ENCODE data around the gene NUDT9.
"Not testable (repeated sequence)": the region's sequence is repeated elsewhere in the genome, so short reads cannot be mapped to it uniquely, and the experiment has no call there.

The NUDT9 gene

GRCh38 chr4:87399148-87399547, 23.2 kb upstream of the NUDT9 start:
- DNase-seq (ENCODE audit: extremely low spot score), result no peak
- CTCF ChIA-PET, result interaction anchor here (0.6 kb wide), 1 partner anchor 23 kb away, joined by 3 read pairs; no protein-coding TSS in a partner anchor
- POLR2A ChIA-PET, result no interaction called here
- no peak for TF ChIP-seq SP1 (IDR thresholded peaks at IDR 0.05)

- CTCF ChIA-PET, result no interaction called here
- no peak for DNase-seq (ENCODE audit: extremely low spot score)
- POLR2A ChIA-PET, result no interaction called here
- no peak for TF ChIP-seq PKNOX1 (IDR thresholded peaks at IDR 0.05)
These were observed 22.4 kb upstream of the NUDT9 start for GRCh38 chr4:87399954-87400353.

- CTCF ChIA-PET; DNase-seq (ENCODE audit: extremely low spot score): not testable (repeated sequence)
- POLR2A ChIA-PET, result interaction anchor here (1.0 kb wide), 1 partner anchor 13 kb away, joined by 5 read pairs; the partner anchor contains the start of gene HSD17B11
These were observed 18.6 kb upstream of the NUDT9 start for GRCh38 chr4:87403732-87404131.

GRCh38 chr4:87405211-87405820, 17.1 kb upstream of the NUDT9 start:
- no peak for DNase-seq (ENCODE audit: extremely low spot score)
- CTCF ChIA-PET, result interaction anchor here (0.5 kb wide), 1 partner anchor 1002 kb away, joined by 3 read pairs; no protein-coding TSS in a partner anchor
- TF ChIP-seq TARDBP (IDR thresholded peaks at IDR 0.05) (no peak), ARNT (IDR thresholded peaks at IDR 0.05) (no peak), SP1 (IDR thresholded peaks at IDR 0.05) (no peak), HDGF (IDR thresholded peaks at IDR 0.05; ENCODE audit: borderline replicate concordance) (no peak), FOXM1 (IDR thresholded peaks at IDR 0.05; ENCODE audit: borderline replicate concordance) (no peak), CTBP1 (IDR thresholded peaks at IDR 0.05; ENCODE audit: borderline replicate concordance) (no peak), PKNOX1 (IDR thresholded peaks at IDR 0.05) (no peak), ELF4 (IDR thresholded peaks at IDR 0.05) (no peak), ZNF384 (IDR thresholded peaks at IDR 0.05) (no peak), FOXK2 (IDR thresholded peaks at IDR 0.05) (no peak)
- POLR2A ChIA-PET, result no interaction called here

- DNase-seq (ENCODE audit: extremely low spot score), result no peak
- ChIA-PET POLR2A (interaction anchor here (2.7 kb wide), 1 partner anchor 16 kb away, joined by 15 read pairs; the partner anchor contains the start of gene HSD17B11), CTCF (no interaction called here)
- no peak for TF ChIP-seq LEF1 (IDR thresholded peaks at IDR 0.05; ENCODE audit: borderline replicate concordance)
- no peak for TF ChIP-seq ZNF384 (IDR thresholded peaks at IDR 0.05)
- TF ChIP-seq SUZ12 (IDR thresholded peaks at IDR 0.05), result no peak
- TF ChIP-seq HDGF (IDR thresholded peaks at IDR 0.05; ENCODE audit: borderline replicate concordance), result no peak
- no peak for TF ChIP-seq PKNOX1 (IDR thresholded peaks at IDR 0.05)
- no peak for TF ChIP-seq ELF4 (IDR thresholded peaks at IDR 0.05)
- no peak for TF ChIP-seq SP1 (IDR thresholded peaks at IDR 0.05)
- TF ChIP-seq FOXM1 (IDR thresholded peaks at IDR 0.05; ENCODE audit: borderline replicate concordance), result no peak
- TF ChIP-seq CTBP1 (IDR thresholded peaks at IDR 0.05; ENCODE audit: borderline replicate concordance), result no peak
These were observed 15.9 kb upstream of the NUDT9 start for GRCh38 chr4:87406462-87406861.

- CTCF ChIA-PET; DNase-seq (ENCODE audit: extremely low spot score): not testable (repeated sequence)
- POLR2A ChIA-PET, result interaction anchor here (2.7 kb wide), 1 partner anchor 16 kb away, joined by 15 read pairs; the partner anchor contains the start of gene HSD17B11
These were observed 15.5 kb upstream of the NUDT9 start for GRCh38 chr4:87406902-87407301.

GRCh38 chr4:87409420-87409939, 12.9 kb upstream of the NUDT9 start:
- no peak for DNase-seq (ENCODE audit: extremely low spot score)
- TF ChIP-seq HDGF (IDR thresholded peaks at IDR 0.05; ENCODE audit: borderline replicate concordance), result no peak
- TF ChIP-seq SUZ12 (IDR thresholded peaks at IDR 0.05), result no peak
- CTCF ChIA-PET, result interaction anchor here (0.7 kb wide), 1 partner anchor 13 kb away, joined by 4 read pairs; the partner anchor contains the start of gene NUDT9
- POLR2A ChIA-PET, result interaction anchor here (3.2 kb wide), 1 partner anchor 19 kb away, joined by 13 read pairs; the partner anchor contains the start of gene HSD17B11

- no peak for TF ChIP-seq L3MBTL2 (conservative IDR thresholded peaks at IDR 0.05)
- TF ChIP-seq ELF4 (IDR thresholded peaks at IDR 0.05), result no peak
- no peak for TF ChIP-seq TARDBP (IDR thresholded peaks at IDR 0.05)
- no peak for TF ChIP-seq FOXK2 (IDR thresholded peaks at IDR 0.05)
- no peak for TF ChIP-seq ZNF384 (IDR thresholded peaks at IDR 0.05)
- no peak for TF ChIP-seq SUZ12 (IDR thresholded peaks at IDR 0.05)
- TF ChIP-seq LEF1 (IDR thresholded peaks at IDR 0.05; ENCODE audit: borderline replicate concordance), result no peak
- no peak for TF ChIP-seq NFRKB (IDR thresholded peaks at IDR 0.05)
- TF ChIP-seq ARNT (IDR thresholded peaks at IDR 0.05), result no peak
- TF ChIP-seq BHLHE40 (IDR thresholded peaks at IDR 0.05; ENCODE audit: borderline replicate concordance), result no peak
- TF ChIP-seq HDGF (IDR thresholded peaks at IDR 0.05; ENCODE audit: borderline replicate concordance), result no peak
- no peak for TF ChIP-seq FOXM1 (IDR thresholded peaks at IDR 0.05; ENCODE audit: borderline replicate concordance)
- no peak for TF ChIP-seq SP1 (IDR thresholded peaks at IDR 0.05)
- no peak for TF ChIP-seq FOXA1 (IDR thresholded peaks at IDR 0.05)
- no peak for TF ChIP-seq CTBP1 (IDR thresholded peaks at IDR 0.05; ENCODE audit: borderline replicate concordance)
- no peak for TF ChIP-seq PKNOX1 (IDR thresholded peaks at IDR 0.05)
- POLR2A ChIA-PET, result interaction anchor here (1.1 to 3.2 kb wide), 2 partner anchors 12 to 19 kb away, joined by 4 to 13 read pairs; partner anchors contain the start of genes HSD17B11 and NUDT9
- no peak for DNase-seq (ENCODE audit: extremely low spot score)
- CTCF ChIA-PET, result interaction anchor here (0.7 kb wide), 1 partner anchor 12 kb away, joined by 4 read pairs; the partner anchor contains the start of gene NUDT9
These were observed 12.2 kb upstream of the NUDT9 start for GRCh38 chr4:87410157-87410556.

Measured in HEK293T (cell line).